ENCODE data around the gene CNGB1. TPM values are rescaled to one million over a fixed set of nuclear protein-coding genes. Genes with fewer than 3 reads are reported as not detected.

The CNGB1 gene
- total RNA-seq, 1 experiment from 2014 or later = 0.04 TPM

DNA sequence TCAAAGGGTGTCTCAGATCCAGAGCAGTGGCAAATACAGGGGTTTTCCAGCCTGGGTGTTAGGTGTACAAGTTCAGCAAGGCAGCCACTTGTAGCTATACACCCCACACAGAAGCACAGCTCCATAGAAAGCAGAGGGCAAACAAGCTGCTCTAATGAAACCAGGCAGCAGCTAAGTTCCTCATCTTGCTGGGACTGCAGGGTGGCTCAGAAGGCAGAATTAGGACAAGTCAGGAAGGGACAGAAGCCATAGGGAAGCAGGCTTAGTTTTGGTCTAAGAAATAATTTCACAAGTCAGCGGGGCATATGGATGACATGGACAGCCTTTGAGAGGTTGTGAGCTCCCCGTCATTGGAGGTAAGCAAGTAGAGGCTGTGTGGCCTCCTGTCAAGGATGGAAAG lies 23.7 kb downstream of the CNGB1 start:
- Histone ChIP-seq H3K9ac (ENCODE audit: low read length) (no peak overlapping the region), H4K20me1 (ENCODE audit: low read length) (no peaks in the 10 kb centered on the region), H3K79me2 (ENCODE audit: low read length) (no peaks in the 10 kb centered on the region), H3K27me3 (ENCODE audit: low read length) (no peaks in the 10 kb centered on the region), H2AFZ (ENCODE audit: low read length) (no peak overlapping the region), H3K27ac (ENCODE audit: low read length) (no peak overlapping the region), H3K9me2 (replicated peaks; ENCODE audit: low read length) (no peaks in the 10 kb centered on the region), H3K36me3 (ENCODE audit: low read depth, low read length) (no peaks in the 10 kb centered on the region), H3K4me3 (ENCODE audit: low read length) (no peak overlapping the region), H3F3A (ENCODE audit: low read length, unreplicated experiment) (no peaks in the 10 kb centered on the region), H3K4me1 (ENCODE audit: insufficient read depth, low read length) (no peaks in the 10 kb centered on the region), H3K4me2 (ENCODE audit: low read length) (no peak overlapping the region), H3K9me3 (ENCODE audit: low read length) (no peaks in the 10 kb centered on the region)
- TF ChIP-seq EZH2 (IDR thresholded peaks at IDR 0.05; ENCODE audit: low read length, unreplicated experiment) (no peak), EZH2phosphoT487 (IDR thresholded peaks at IDR 0.05; ENCODE audit: borderline replicate concordance, low read length) (no peak), CTCF (conservative IDR thresholded peaks at IDR 0.05; ENCODE audit: low read depth, low read length) (no peak)
- intact Hi-C loops (cut with micrococcal nuclease) = no loop called here
- ATAC-seq = no peak
- no TSS peak for BruUV-seq (replicated peaks)
- CTCF ChIA-PET = no interaction called here
- DNase-seq = no peak
- POLR2A ChIA-PET (ENCODE audit: unreplicated experiment) = no interaction called here

- Histone ChIP-seq H3K79me2 (ENCODE audit: low read length) (no peaks in the 10 kb centered on the region), H3K9me2 (replicated peaks; ENCODE audit: low read length) (no peaks in the 10 kb centered on the region), H3K4me2 (ENCODE audit: low read length) (no peak overlapping the region), H3K27me3 (ENCODE audit: low read length) (no peaks in the 10 kb centered on the region), H3K9ac (ENCODE audit: low read length) (no peak overlapping the region), H3K4me1 (ENCODE audit: insufficient read depth, low read length) (no peaks in the 10 kb centered on the region), H2AFZ (ENCODE audit: low read length) (no peak overlapping the region), H3F3A (ENCODE audit: low read length, unreplicated experiment) (no peaks in the 10 kb centered on the region), H3K4me3 (ENCODE audit: low read length) (no peak overlapping the region), H4K20me1 (ENCODE audit: low read length) (no peaks in the 10 kb centered on the region), H3K36me3 (ENCODE audit: low read depth, low read length) (no peaks in the 10 kb centered on the region), H3K9me3 (ENCODE audit: low read length) (no peaks in the 10 kb centered on the region), H3K27ac (ENCODE audit: low read length) (no peak overlapping the region)
- ChIA-PET CTCF (no interaction called here), POLR2A (ENCODE audit: unreplicated experiment) (no interaction called here)
- ATAC-seq (no peak), DNase-seq (no peak)
- intact Hi-C loops (cut with micrococcal nuclease) = no loop called here
- TF ChIP-seq EZH2phosphoT487 (IDR thresholded peaks at IDR 0.05; ENCODE audit: borderline replicate concordance, low read length) (no peak), EZH2 (IDR thresholded peaks at IDR 0.05; ENCODE audit: low read length, unreplicated experiment) (no peak), CTCF (conservative IDR thresholded peaks at IDR 0.05; ENCODE audit: low read depth, low read length) (no peak)
- BruUV-seq (replicated peaks) = no TSS peak
Measured at GRCh38 chr16:57946181-57946801, 24.6 kb downstream of the CNGB1 start.

DNA sequence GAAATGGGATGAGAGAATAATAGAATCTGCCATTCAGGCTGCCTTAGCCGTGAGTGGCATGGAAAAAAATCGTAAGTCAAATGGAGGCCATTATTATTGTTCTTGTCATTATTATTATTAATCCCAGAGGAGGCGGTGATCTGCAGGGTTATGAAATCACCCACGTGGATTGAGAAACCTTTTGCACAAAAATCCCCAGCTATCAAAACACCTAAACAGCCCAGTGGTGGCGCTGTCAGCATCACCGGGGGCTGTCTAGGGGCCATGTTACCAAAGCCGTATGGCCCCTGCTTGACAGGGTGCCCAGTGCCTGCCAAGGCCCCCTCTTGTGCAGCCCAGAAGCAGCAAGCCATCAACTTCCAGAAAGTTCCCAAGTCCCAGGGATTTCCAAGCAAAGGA lies 25.2 kb downstream of the CNGB1 start:
- H3K4me3 ChIP-seq (ENCODE audit: low read length) = no peak overlapping the region
- no peaks in the 10 kb centered on the region for H3K9me3 ChIP-seq (ENCODE audit: low read length)
- no peaks in the 10 kb centered on the region for H3K27me3 ChIP-seq (ENCODE audit: low read length)
- ATAC-seq (no peak), DNase-seq (no peak)
- no peaks in the 10 kb centered on the region for H3F3A ChIP-seq (ENCODE audit: low read length, unreplicated experiment)
- no peak overlapping the region for H2AFZ ChIP-seq (ENCODE audit: low read length)
- H3K4me1 ChIP-seq (ENCODE audit: insufficient read depth, low read length) = no peaks in the 10 kb centered on the region
- H3K79me2 ChIP-seq (ENCODE audit: low read length) = no peaks in the 10 kb centered on the region
- ChIA-PET POLR2A (ENCODE audit: unreplicated experiment) (no interaction called here), CTCF (no interaction called here)
- H3K36me3 ChIP-seq (ENCODE audit: low read depth, low read length) = no peaks in the 10 kb centered on the region
- H4K20me1 ChIP-seq (ENCODE audit: low read length) = no peaks in the 10 kb centered on the region
- no TSS peak for BruUV-seq (replicated peaks)
- no peak overlapping the region for H3K9ac ChIP-seq (ENCODE audit: low read length)
- H3K27ac ChIP-seq (ENCODE audit: low read length) = no peak overlapping the region
- no peak overlapping the region for H3K4me2 ChIP-seq (ENCODE audit: low read length)
- no peaks in the 10 kb centered on the region for H3K9me2 ChIP-seq (replicated peaks; ENCODE audit: low read length)
- TF ChIP-seq CTCF (conservative IDR thresholded peaks at IDR 0.05; ENCODE audit: low read depth, low read length) (no peak), EZH2phosphoT487 (IDR thresholded peaks at IDR 0.05; ENCODE audit: borderline replicate concordance, low read length) (no peak), EZH2 (IDR thresholded peaks at IDR 0.05; ENCODE audit: low read length, unreplicated experiment) (no peak)
- intact Hi-C loops (cut with micrococcal nuclease) = no loop called here

Data from PC-3 (cell line).